Testis (tissue), 3 donors: Measurements from ENCODE around the gene TLE4. TPM values are rescaled to one million over a fixed set of nuclear protein-coding genes. Genes with fewer than 3 reads are reported as not detected.
A peak's percentile ranks its signal among the peaks of the same experiment; 100 is the strongest.

Experiments
- DNase-seq: peaks from one replicate; pipeline ENCODE4 v3.0.0-alpha.2; 2019
- H3K27ac ChIP-seq, 2 donors: fragments of 200-600 bp; sonication (generic); one replicate each; pipeline ENCODE4 v1.5.1; 2019
- H3K27me3 ChIP-seq: fragments of 200-600 bp; sonication (generic); one replicate; pipeline ENCODE4 v1.5.1; 2019
- H3K36me3 ChIP-seq: fragments of 200-600 bp; sonication (generic); one replicate; pipeline ENCODE4 v1.5.1; 2017; ENCODE audit warnings: low read depth; ENCODE audit errors: missing control alignments
- H3K4me1 ChIP-seq: fragments of 200-600 bp; sonication (generic); one replicate; pipeline ENCODE4 v1.5.1; 2019
- H3K4me3 ChIP-seq, 2 donors: fragments of 200-600 bp; sonication (generic); one replicate each; pipeline ENCODE4 v1.5.1; 2017 to 2019
- H3K9me3 ChIP-seq: fragments of 200-600 bp; sonication (generic); one replicate; pipeline ENCODE4 v1.5.1; 2017
- CTCF ChIP-seq, 3 experiments: fragments of 450-650 bp in 2 of 3; fragments of 200-600 bp in 1 of 3; sonication (generic) in 1 of 3; IDR thresholded peaks; one replicate each; pipeline ENCODE4 v1.5.1; 2016 to 2019; ENCODE audit warnings: antibody characterized with exemption in 3 of 3, mild to moderate bottlenecking in 2 of 3, moderate library complexity in 1 of 3
- POLR2A ChIP-seq: fragments of 450-650 bp; IDR thresholded peaks from one replicate; pipeline ENCODE4 v1.6.1; 2017; ENCODE audit warnings: antibody characterized with exemption, mild to moderate bottlenecking, moderate library complexity
- WGBS, 2 donors: methylation state at CpG; one replicate each; pipeline ENCODE4 v1.1.5; 2018; 5-methylcytosine and 5-hydroxymethylcytosine counted together
- intact Hi-C: fragments of 100-400 bp; cut with DNase I; formaldehyde crosslinking; loops from one replicate; pipeline ENCODE4 v1.15.1; 2023; ENCODE audit warnings: low total_unique reads
- polyA plus RNA-seq: library from polyadenylated mRNA; stranded (reverse); fragments of 350-450 nt; fragmentation: Illumina TruSeq; extraction: RNeasy Lipid Tissue Mini Kit (QIAGEN cat#74804); gene quantifications from one replicate; pipeline ENCODE4 v1.2.3, GENCODE V29; 2014; ENCODE audit warnings: low read depth, low replicate concordance; ENCODE audit not compliant: insufficient read depth
- total RNA-seq, 2 donors: library from RNA; depleted of rRNA; stranded (reverse); fragments of >200 nt; gene quantifications; one replicate each; pipeline ENCODE4 v1.2.3, GENCODE V29; 2016

The TLE4 gene
- total and polyA plus RNA-seq, 3 donors from 2014 or later, result 223 to 311 (median 292) TPM

- no peaks in the 10 kb centered on the region for H3K36me3 ChIP-seq
- H3K9me3 ChIP-seq, result no peaks in the 10 kb centered on the region
- H3K27ac ChIP-seq, result no peak overlapping the region
- WGBS, 2 donors, result 56 to 65% methylated on average over 2 of the region's 2 CpGs
- H3K4me3 ChIP-seq, result no peak overlapping the region
- no peak for DNase-seq
- TF ChIP-seq CTCF (IDR thresholded peaks at IDR 0.05) (no peak), POLR2A (no peak)
- no peaks in the 10 kb centered on the region for H3K27me3 ChIP-seq
- H3K4me1 ChIP-seq, result no peaks in the 10 kb centered on the region
- intact Hi-C loops, result no loop called here
These were observed 184.6 kb downstream of the TLE4 start for GRCh38 chr9:79756414-79756813.

GRCh38 chr9:79757074-79757473 is 185.3 kb downstream of the TLE4 start:
- no peak for DNase-seq
- TF ChIP-seq CTCF (IDR thresholded peaks at IDR 0.05), result no peak
- no peak for TF ChIP-seq POLR2A
- Histone ChIP-seq H3K4me1 (no peaks in the 10 kb centered on the region), H3K27me3 (no peaks in the 10 kb centered on the region), H3K27ac (no peak overlapping the region), H3K36me3 (no peaks in the 10 kb centered on the region), H3K4me3 (no peak overlapping the region), H3K9me3 (no peaks in the 10 kb centered on the region)
- intact Hi-C loops, result no loop called here

- DNase-seq, result no peak
- Histone ChIP-seq H3K4me3 (no peak overlapping the region), H3K27me3 (no peaks in the 10 kb centered on the region), H3K9me3 (no peaks in the 10 kb centered on the region), H3K4me1 (no peaks in the 10 kb centered on the region), H3K36me3 (no peaks in the 10 kb centered on the region), H3K27ac (no peak overlapping the region)
- intact Hi-C loops, result no loop called here
- whole genome bisulfite sequencing, 2 donors, result 59 to 68% methylated on average over 2 of the region's 2 CpGs
- TF ChIP-seq POLR2A (no peak), CTCF (IDR thresholded peaks at IDR 0.05) (peak in 2 of 3 experiments; percentile 8 to 38)
These were observed 186.3 kb downstream of the TLE4 start for GRCh38 chr9:79757881-79758669.

GRCh38 chr9:79759460-79759859 is 187.7 kb downstream of the TLE4 start:
- H3K4me1 ChIP-seq, result no peaks in the 10 kb centered on the region
- no peak for TF ChIP-seq CTCF (IDR thresholded peaks at IDR 0.05)
- no peak for TF ChIP-seq POLR2A
- intact Hi-C loops, result no loop called here
- H3K27ac ChIP-seq, result no peak overlapping the region
- no peak for DNase-seq
- no peak overlapping the region for H3K4me3 ChIP-seq
- 90 to 94% methylated on average over 1 of the region's 1 CpG for WGBS, 2 donors
- H3K36me3 ChIP-seq, result no peaks in the 10 kb centered on the region
- H3K9me3 ChIP-seq, result no peaks in the 10 kb centered on the region
- no peaks in the 10 kb centered on the region for H3K27me3 ChIP-seq

GRCh38 chr9:79762070-79762469 is 190.3 kb downstream of the TLE4 start:
- H3K9me3 ChIP-seq, result no peaks in the 10 kb centered on the region
- H3K36me3 ChIP-seq, result no peaks in the 10 kb centered on the region
- intact Hi-C loops, result no loop called here
- no peak overlapping the region for H3K27ac ChIP-seq
- no peak for DNase-seq
- no peak for TF ChIP-seq POLR2A
- TF ChIP-seq CTCF (IDR thresholded peaks at IDR 0.05), result no peak
- no peaks in the 10 kb centered on the region for H3K27me3 ChIP-seq
- 61 to 71% methylated on average over 6 of the region's 6 CpGs for WGBS, 2 donors
- H3K4me1 ChIP-seq, result no peaks in the 10 kb centered on the region
- peak overlapping the region in 1 of 2 donors; percentile 35 for H3K4me3 ChIP-seq
